ENCODE measurements around the gene LRRC71.

GRCh38 chr1:156894001-156894400, 26.4 kb upstream of the LRRC71 start:
- no peak for TF ChIP-seq FOSL1 (IDR thresholded peaks at IDR 0.05; ENCODE audit: insufficient read depth, low read depth, low read length)
- no peak for TF ChIP-seq KDM1A (IDR thresholded peaks at IDR 0.05; ENCODE audit: borderline replicate concordance, low read length)
